HG03139 (cell line): ENCODE data around the gene GTSE1.

ENCODE experiments used
- ATAC-seq: cut with Tn5 transposase; IDR thresholded peaks from one replicate; pipeline ENCODE4 v1.9.1; 2021; ENCODE audit not compliant: unreplicated experiment

GTSE1 gene

GRCh38 chr22:46376908-46377524 lies 80.3 kb downstream of the GTSE1 start:
- no peak for ATAC-seq

- no peak for ATAC-seq
Observed at GRCh38 chr22:46377525-46378425, 81.1 kb downstream of the GTSE1 start.

- ATAC-seq: no peak
Observed at GRCh38 chr22:46378426-46379065, 81.9 kb downstream of the GTSE1 start.

GRCh38 chr22:46379066-46379930 lies 82.6 kb downstream of the GTSE1 start:
- no peak for ATAC-seq

GRCh38 chr22:46380069-46380468 lies 83.4 kb downstream of the GTSE1 start:
- no peak for ATAC-seq
